ENCODE measurements around the gene KCNQ1OT1. TPM values are rescaled to one million over a fixed set of nuclear protein-coding genes. Genes with fewer than 3 reads are reported as not detected.
A peak's percentile ranks its signal among the peaks of the same experiment; 100 is the strongest.

KCNQ1OT1 gene
- total and polyA plus RNA-seq, 2 of the 4 experiments (the other 2 are of a cell fraction), result 0.14 to 2.0 TPM

DNA sequence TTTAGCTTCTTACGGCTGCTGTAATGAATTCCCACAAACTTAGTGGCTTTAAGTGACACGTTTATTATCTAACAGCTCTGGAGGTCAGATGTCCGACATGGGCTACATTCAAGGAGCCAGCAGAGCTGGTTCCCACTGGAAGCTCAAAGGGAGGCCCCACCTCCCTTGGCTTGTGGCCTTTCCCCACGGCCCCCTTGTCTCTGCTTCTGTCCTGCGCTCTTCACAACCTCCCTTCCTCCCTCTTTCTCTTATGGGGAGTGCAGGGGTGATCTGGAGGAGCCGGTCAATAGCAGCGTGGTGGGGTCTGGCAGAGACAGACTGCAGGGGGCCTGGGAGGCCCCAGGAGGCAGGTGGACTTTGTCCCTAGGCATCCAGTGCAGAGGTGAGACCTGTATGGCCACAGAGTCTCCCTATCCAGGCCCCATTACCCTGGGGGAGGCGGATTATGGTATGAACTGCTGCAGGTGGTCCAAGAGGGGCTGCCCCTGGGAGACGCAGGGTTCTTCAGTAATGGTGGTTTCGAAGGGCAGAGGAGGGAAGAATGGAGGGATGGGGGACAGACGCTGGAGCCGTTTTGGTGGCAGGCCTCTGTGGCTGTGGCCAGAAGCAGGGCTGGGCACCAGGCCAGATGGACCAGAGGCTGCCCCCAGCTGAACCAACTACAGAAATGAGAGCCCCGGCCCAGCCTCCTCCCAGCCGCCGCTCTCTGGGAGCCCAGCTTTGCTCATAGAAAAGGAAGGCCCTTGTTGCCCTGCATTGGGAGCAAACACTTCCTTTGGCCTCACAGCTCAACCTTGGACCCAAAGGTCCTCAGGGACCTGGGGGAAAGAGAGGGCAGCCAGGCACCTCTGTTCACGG is 30.7 kb upstream of the KCNQ1OT1 start (continued):
- TF ChIP-seq, protein P1, sequence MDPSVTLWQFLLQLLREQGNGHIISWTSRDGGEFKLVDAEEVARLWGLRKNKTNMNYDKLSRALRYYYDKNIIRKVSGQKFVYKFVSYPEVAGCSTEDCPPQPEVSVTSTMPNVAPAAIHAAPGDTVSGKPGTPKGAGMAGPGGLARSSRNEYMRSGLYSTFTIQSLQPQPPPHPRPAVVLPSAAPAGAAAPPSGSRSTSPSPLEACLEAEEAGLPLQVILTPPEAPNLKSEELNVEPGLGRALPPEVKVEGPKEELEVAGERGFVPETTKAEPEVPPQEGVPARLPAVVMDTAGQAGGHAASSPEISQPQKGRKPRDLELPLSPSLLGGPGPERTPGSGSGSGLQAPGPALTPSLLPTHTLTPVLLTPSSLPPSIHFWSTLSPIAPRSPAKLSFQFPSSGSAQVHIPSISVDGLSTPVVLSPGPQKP (IDR thresholded peaks at IDR 0.05; ENCODE audit: borderline replicate concordance, low read depth, low read length), result no peak
- no peak for TF ChIP-seq MAZ (IDR thresholded peaks at IDR 0.05; ENCODE audit: borderline replicate concordance, low read depth, low read length)
- no peak for TF ChIP-seq RFX5 (IDR thresholded peaks at IDR 0.05; ENCODE audit: low read depth, low read length)

- H3K4me2 ChIP-seq (ENCODE audit: low read depth, low read length), result no peak overlapping the region
- no peak overlapping the region for H3K23ac ChIP-seq (ENCODE audit: low read depth, low read length)
- no peak overlapping the region for H2BK15ac ChIP-seq (ENCODE audit: low read depth, low read length)
- no peak overlapping the region for H4K8ac ChIP-seq (ENCODE audit: low read depth in 2 of 2, low read length in 2 of 2)
- no peaks in the 10 kb centered on the region for H3K9me1 ChIP-seq (ENCODE audit: insufficient read depth, low read length)
- no peak overlapping the region for H2BK120ac ChIP-seq (ENCODE audit: low read depth, low read length)
- no peak overlapping the region for H3K9ac ChIP-seq (ENCODE audit: low read depth, low read length)
- dilution Hi-C loops (cut with HindIII; ENCODE audit: low sequenced_read_pairs, unreplicated experiment) (no loop called here), in situ Hi-C loops (cut with MboI; ENCODE audit: low sequenced_read_pairs) (no loop called here), intact Hi-C loops (cut with micrococcal nuclease) (no loop called here)
- no peak overlapping the region for H3K4ac ChIP-seq (ENCODE audit: low read depth, low read length)
- no TSS peak for BruUV-seq (replicated peaks)
- H2BK20ac ChIP-seq (ENCODE audit: low read depth, low read length), result no peak overlapping the region
- no peaks in the 10 kb centered on the region for H3K36me3 ChIP-seq (ENCODE audit: control insufficient read depth, insufficient read depth, low read length)
- no peak overlapping the region for H3K4me3 ChIP-seq (ENCODE audit: insufficient read depth, low read depth, low read length)
- DNase-seq (no peak), ATAC-seq (ENCODE audit: low read depth) (no peak)
- no peak overlapping the region for H3K56ac ChIP-seq (ENCODE audit: extremely low read depth, insufficient read depth, low read length)
- WGBS, 2 experiments (ENCODE audit: extremely low coverage in 2 of 2, insufficient read length in 1 of 2), result 97% methylated on average over 5 of the region's 9 CpGs; no CpG with 5 or more reads in 1 of the 2 experiments
- no peak overlapping the region for H3K27ac ChIP-seq (ENCODE audit: insufficient read depth, low read length)
- no peak overlapping the region for H4K5ac ChIP-seq (ENCODE audit: low read depth, low read length)
- H2BK5ac ChIP-seq (ENCODE audit: low read depth, low read length, poor library complexity, severe bottlenecking), result no peak overlapping the region
- TF ChIP-seq POLR2A (IDR thresholded peaks at IDR 0.05; ENCODE audit: low read depth, low read length) (no peak), SMC3 (IDR thresholded peaks at IDR 0.05; ENCODE audit: low read depth, low read length) (no peak), MAFK (IDR thresholded peaks at IDR 0.05; ENCODE audit: low read depth, low read length) (no peak)
- H3K18ac ChIP-seq (ENCODE audit: low read depth, low read length), result no peak overlapping the region
- H3K9me3 ChIP-seq (ENCODE audit: control insufficient read depth, insufficient read depth, low read length), result peaks cover 9% of the 10 kb centered on the region
- POLR2A ChIA-PET (ENCODE audit: unreplicated experiment), result no interaction called here
- no peak overlapping the region for H4K91ac ChIP-seq (ENCODE audit: insufficient read depth, low read depth, low read length)
- no peak overlapping the region for H2AK5ac ChIP-seq (ENCODE audit: low read depth, low read length)
- no peak overlapping the region for H3K14ac ChIP-seq (replicated peaks; ENCODE audit: low read depth, low read length)
- H3K27me3 ChIP-seq (ENCODE audit: control insufficient read depth, insufficient read depth, low read length), result peaks cover 26% of the 10 kb centered on the region; the same call in 1 of the 2 replicates
- no peaks in the 10 kb centered on the region for H3K79me1 ChIP-seq (ENCODE audit: low read depth in 1 of 2, low read length in 2 of 2)
- peak overlapping the region; percentile 33 for H2AFZ ChIP-seq (replicated peaks; ENCODE audit: low read length, poor library complexity)
- no peak overlapping the region for H2AK9ac ChIP-seq (replicated peaks; ENCODE audit: low read depth, low read length, poor library complexity)
- H4K20me1 ChIP-seq (ENCODE audit: insufficient read depth, low read length), result no peaks in the 10 kb centered on the region; the same call in 1 of the 2 replicates
- H3K4me1 ChIP-seq (ENCODE audit: control insufficient read depth, insufficient read depth, low read length), result peaks cover 3% of the 10 kb centered on the region; the same call in 1 of the 2 replicates
- CTCF ChIA-PET, result no interaction called here
These were observed 30.0 kb upstream of the KCNQ1OT1 start for GRCh38 chr11:2729841-2730240.
